A549 (cell line): ENCODE results near the gene TMEM117. TPM values are rescaled to one million over a fixed set of nuclear protein-coding genes. Genes with fewer than 3 reads are reported as not detected.

Experiments
- ATAC-seq, 2 experiments: fragments of 200-7000 bp in 1 of 2; fragments of >200 bp in 1 of 2; cut with Nextera tagmentation in 1 of 2; cut with Tn5 transposase in 1 of 2; 3 replicates each; pipeline versions ENCODE4 v1.8.0 to v1.9.1; 2018 to 2020; ENCODE audit warnings: mild to moderate bottlenecking in 1 of 2, moderate library complexity in 1 of 2
- CTCF ChIA-PET: fragments of 300-600 bp; sonication (Branson Sonifier 250); formaldehyde crosslinking; extraction: SDS; loops from one replicate; lab custom pipeline; 2021; ENCODE audit warnings: antibody characterized with exemption, inconsistent platforms; lab: Yijun Ruan, JAX
- POLR2A ChIA-PET: fragments of 350-600 bp; formaldehyde crosslinking; extraction: SDS; loops from one replicate; lab custom pipeline; 2021; ENCODE audit warnings: antibody characterized with exemption, inconsistent platforms; lab: Yijun Ruan, JAX
- DNase-seq, 2 experiments: peaks; one replicate each; pipeline versions ENCODE4 v3.0.0 to v3.0.0-alpha.2; 2011 to 2016; ENCODE audit warnings: low read depth in 1 of 2, low spot score in 1 of 2
- FAIRE-seq: peaks from 2 replicates; lab custom pipeline; 2011; peaks lifted over from hg19 to GRCh38; lab: Jason Lieb, UNC
- H3K27ac ChIP-seq, 2 experiments: fragments of >200 bp; sonication (Bioruptor Twin); formaldehyde crosslinking; 3 replicates each; pipeline ENCODE4 v1.5.1; 2016 to 2017
- H3K4me1 ChIP-seq: fragments of >200 bp; sonication (Bioruptor Twin); formaldehyde crosslinking; 3 replicates; pipeline ENCODE4 v1.6.1; 2016
- H3K4me2 ChIP-seq: fragments of >200 bp; sonication (Bioruptor Twin); formaldehyde crosslinking; 3 replicates; pipeline ENCODE4 v1.6.1; 2016
- H3K4me3 ChIP-seq: fragments of >200 bp; sonication (Bioruptor Twin); formaldehyde crosslinking; 3 replicates; pipeline ENCODE4 v1.5.1; 2016
- H3K9me3 ChIP-seq: fragments of >200 bp; sonication (Bioruptor Twin); formaldehyde crosslinking; 3 replicates; pipeline ENCODE4 v1.6.1; 2016
- CBX8 ChIP-seq: fragments of 200-600 bp; sonication (generic); IDR thresholded peaks from 2 replicates; pipeline ENCODE4 v1.6.1; 2016
- CEBPB ChIP-seq, 2 experiments: fragments of >200 bp in 1 of 2; sonication (Bioruptor Twin) in 1 of 2; formaldehyde crosslinking in 1 of 2; IDR thresholded peaks; 2 replicates each; pipeline ENCODE4 v1.6.1; 2012 to 2016
- CHD4 ChIP-seq: fragments of 200-600 bp; sonication (generic); IDR thresholded peaks from 2 replicates; pipeline ENCODE4 v1.6.1; 2016; ENCODE audit warnings: antibody characterized with exemption, mild to moderate bottlenecking, borderline replicate concordance
- E2F6 ChIP-seq: IDR thresholded peaks from 2 replicates; pipeline ENCODE4 v1.6.1; 2012; ENCODE audit warnings: low read depth, borderline replicate concordance
- EHMT2 ChIP-seq: fragments of 200-600 bp; sonication (generic); IDR thresholded peaks from 2 replicates; pipeline ENCODE4 v1.6.1; 2016; ENCODE audit warnings: antibody characterized with exemption, low read depth, mild to moderate bottlenecking, moderate library complexity
- ESRRA ChIP-seq: fragments of 150-350 bp; IDR thresholded peaks from 2 replicates; pipeline ENCODE4 v1.6.1; 2014; ENCODE audit warnings: mild to moderate bottlenecking, low read length, borderline replicate concordance
- HOXB13 ChIP-seq: fragments of 250-450 bp; sonication (Bioruptor Pico); IDR thresholded peaks from 2 replicates; pipeline ENCODE4 v1.5.0; 2020; ENCODE audit warnings: low read depth, mild to moderate bottlenecking, moderate library complexity
- JUNB ChIP-seq: fragments of >200 bp; sonication (Bioruptor Twin); formaldehyde crosslinking; IDR thresholded peaks from 2 replicates; pipeline ENCODE4 v1.6.1; 2016
- MAX ChIP-seq: IDR thresholded peaks from 2 replicates; pipeline ENCODE4 v1.6.1; 2012
- NR3C1 ChIP-seq: fragments of >200 bp; sonication (Bioruptor Twin); formaldehyde crosslinking; IDR thresholded peaks from 3 replicates; pipeline ENCODE4 v1.6.1; 2017
- POLR2A ChIP-seq: IDR thresholded peaks from 2 replicates; pipeline ENCODE4 v1.6.1; 2012; ENCODE audit warnings: mild to moderate bottlenecking, low read length
- RARB ChIP-seq: fragments of 250-450 bp; sonication (Bioruptor Pico); IDR thresholded peaks from 2 replicates; pipeline ENCODE4 v1.8.0; 2021; ENCODE audit warnings: mild to moderate bottlenecking, moderate library complexity
- RNF2 ChIP-seq: fragments of 200-600 bp; sonication (generic); IDR thresholded peaks from 2 replicates; pipeline ENCODE4 v1.6.1; 2016; ENCODE audit warnings: low read depth, mild to moderate bottlenecking, antibody characterized with exemption, moderate library complexity, borderline replicate concordance
- SMC3 ChIP-seq: fragments of >200 bp; sonication (Bioruptor Twin); formaldehyde crosslinking; IDR thresholded peaks from 3 replicates; pipeline ENCODE4 v1.6.1; 2018; ENCODE audit warnings: inconsistent platforms
- SREBF2 ChIP-seq: fragments of 450-650 bp; IDR thresholded peaks from 2 replicates; pipeline ENCODE4 v1.6.1; 2014; ENCODE audit warnings: mild to moderate bottlenecking, moderate library complexity
- TFCP2L1 ChIP-seq: fragments of 250-450 bp; sonication (Bioruptor Pico); IDR thresholded peaks from 2 replicates; pipeline ENCODE4 v1.5.0; 2021; ENCODE audit warnings: mild to moderate bottlenecking
- ZC3H11A ChIP-seq: fragments of 450-650 bp; IDR thresholded peaks from 2 replicates; pipeline ENCODE4 v1.6.1; 2014; ENCODE audit warnings: antibody characterized with exemption, mild to moderate bottlenecking
- ZFP36 ChIP-seq: fragments of 450-650 bp; IDR thresholded peaks from 2 replicates; pipeline ENCODE4 v1.6.1; 2014; ENCODE audit warnings: borderline replicate concordance; ENCODE audit not compliant: partially characterized antibody
- ZNF302 ChIP-seq: fragments of 250-450 bp; sonication (Bioruptor Pico); IDR thresholded peaks from 2 replicates; pipeline ENCODE4 v1.9.0; 2021; ENCODE audit warnings: inconsistent platforms, mild to moderate bottlenecking, moderate library complexity
- ZSCAN20 ChIP-seq: fragments of 250-450 bp; sonication (Bioruptor Pico); IDR thresholded peaks from 2 replicates; pipeline ENCODE4 v1.8.0; 2022; ENCODE audit warnings: mild to moderate bottlenecking, moderate library complexity
- WGBS: methylation state at CpG from one replicate; pipeline ENCODE4 v1.1.6; 2017; ENCODE audit errors: missing lambda C conversion rate; 5-methylcytosine and 5-hydroxymethylcytosine counted together
- polyA plus RNA-seq, 4 experiments: library from polyadenylated mRNA; depleted of rRNA in 3 of 4; stranded (reverse); fragments of >200 nt; fragmentation: RNase III in 1 of 4; extraction: RNeasy Plus Mini Kit Qiagen cat#74134 plus additional on column Dnase treatment in 1 of 4; gene quantifications; 2 replicates in 3 of 4; 3 replicates in 1 of 4; pipeline ENCODE4 v1.2.3, GENCODE V29; 2011 to 2017
- TF ChIP-seq, protein P1 (sequence below): fragments of 200-600 bp; sonication (generic); IDR thresholded peaks from 2 replicates; pipeline ENCODE4 v1.6.1; 2016; ENCODE audit warnings: antibody characterized with exemption, mild to moderate bottlenecking, moderate library complexity

The TMEM117 gene
- polyA plus RNA-seq, 2 of the 4 experiments (the other 2 are of a cell fraction), result 2.1 to 4.6 TPM

GRCh38 chr12:44225149-44225510, 389.2 kb downstream of the TMEM117 start:
- CTCF ChIA-PET, result no interaction called here
- Histone ChIP-seq H3K27ac (no peak overlapping the region), H3K9me3 (no peaks in the 10 kb centered on the region), H3K4me3 (no peak overlapping the region), H3K4me2 (no peak overlapping the region), H3K4me1 (no peaks in the 10 kb centered on the region)
- TF ChIP-seq EHMT2, result no peak
- no peak for TF ChIP-seq POLR2A
- no peak for TF ChIP-seq E2F6
- no peak for TF ChIP-seq ZC3H11A
- TF ChIP-seq TFCP2L1, result no peak
- TF ChIP-seq CEBPB (IDR thresholded peaks at IDR 0.05), result no peak
- POLR2A ChIA-PET, result no interaction called here
- FAIRE-seq (no peak), DNase-seq (no peak), ATAC-seq (no peak)
- 20% methylated on average over 2 of the region's 2 CpGs for WGBS

GRCh38 chr12:44227616-44228015, 391.7 kb downstream of the TMEM117 start:
- WGBS, result 8% methylated on average over 2 of the region's 2 CpGs
- no peak overlapping the region for H3K4me3 ChIP-seq
- no peak overlapping the region for H3K4me2 ChIP-seq
- no peaks in the 10 kb centered on the region for H3K4me1 ChIP-seq
- FAIRE-seq, result no peak
- no peak for TF ChIP-seq ZSCAN20 (CRISPR knock-in tag)
- TF ChIP-seq RARB (CRISPR knock-in tag), result no peak
- TF ChIP-seq, protein P1, sequence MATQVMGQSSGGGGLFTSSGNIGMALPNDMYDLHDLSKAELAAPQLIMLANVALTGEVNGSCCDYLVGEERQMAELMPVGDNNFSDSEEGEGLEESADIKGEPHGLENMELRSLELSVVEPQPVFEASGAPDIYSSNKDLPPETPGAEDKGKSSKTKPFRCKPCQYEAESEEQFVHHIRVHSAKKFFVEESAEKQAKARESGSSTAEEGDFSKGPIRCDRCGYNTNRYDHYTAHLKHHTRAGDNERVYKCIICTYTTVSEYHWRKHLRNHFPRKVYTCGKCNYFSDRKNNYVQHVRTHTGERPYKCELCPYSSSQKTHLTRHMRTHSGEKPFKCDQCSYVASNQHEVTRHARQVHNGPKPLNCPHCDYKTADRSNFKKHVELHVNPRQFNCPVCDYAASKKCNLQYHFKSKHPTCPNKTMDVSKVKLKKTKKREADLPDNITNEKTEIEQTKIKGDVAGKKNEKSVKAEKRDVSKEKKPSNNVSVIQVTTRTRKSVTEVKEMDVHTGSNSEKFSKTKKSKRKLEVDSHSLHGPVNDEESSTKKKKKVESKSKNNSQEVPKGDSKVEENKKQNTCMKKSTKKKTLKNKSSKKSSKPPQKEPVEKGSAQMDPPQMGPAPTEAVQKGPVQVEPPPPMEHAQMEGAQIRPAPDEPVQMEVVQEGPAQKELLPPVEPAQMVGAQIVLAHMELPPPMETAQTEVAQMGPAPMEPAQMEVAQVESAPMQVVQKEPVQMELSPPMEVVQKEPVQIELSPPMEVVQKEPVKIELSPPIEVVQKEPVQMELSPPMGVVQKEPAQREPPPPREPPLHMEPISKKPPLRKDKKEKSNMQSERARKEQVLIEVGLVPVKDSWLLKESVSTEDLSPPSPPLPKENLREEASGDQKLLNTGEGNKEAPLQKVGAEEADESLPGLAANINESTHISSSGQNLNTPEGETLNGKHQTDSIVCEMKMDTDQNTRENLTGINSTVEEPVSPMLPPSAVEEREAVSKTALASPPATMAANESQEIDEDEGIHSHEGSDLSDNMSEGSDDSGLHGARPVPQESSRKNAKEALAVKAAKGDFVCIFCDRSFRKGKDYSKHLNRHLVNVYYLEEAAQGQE, result no peak
- no peak for DNase-seq
- H3K27ac ChIP-seq, result no peak overlapping the region
- POLR2A ChIA-PET, result no interaction called here
- CTCF ChIA-PET, result no interaction called here
- no peak for ATAC-seq
- no peaks in the 10 kb centered on the region for H3K9me3 ChIP-seq

DNA sequence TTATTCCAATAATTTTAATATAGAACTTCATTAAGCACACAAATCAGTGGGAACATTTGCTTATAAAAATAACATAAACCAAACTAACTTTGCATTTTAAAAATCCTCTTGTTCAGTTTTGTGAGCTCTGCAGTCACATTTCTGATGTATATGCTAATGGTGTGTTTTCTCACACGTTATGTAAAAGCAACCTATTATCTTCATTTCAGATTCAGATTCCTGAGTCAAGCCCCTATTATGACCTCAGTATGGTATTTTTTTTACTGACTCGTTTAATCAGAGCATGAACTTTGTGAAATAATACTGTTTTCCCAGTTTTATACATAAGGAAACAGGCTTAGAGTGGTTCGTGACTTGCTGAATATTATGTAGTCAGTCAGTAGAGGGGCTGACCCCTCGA, 394.0 kb downstream of the TMEM117 start:
- Histone ChIP-seq H3K4me1 (no peaks in the 10 kb centered on the region), H3K9me3 (no peaks in the 10 kb centered on the region), H3K27ac (no peak overlapping the region), H3K4me2 (no peak overlapping the region), H3K4me3 (no peak overlapping the region)
- ATAC-seq (no peak), DNase-seq (no peak), FAIRE-seq (no peak)
- whole genome bisulfite sequencing, result 13% methylated on average over 4 of the region's 4 CpGs
- TF ChIP-seq SMC3, result no peak
- TF ChIP-seq CHD4, result no peak
- TF ChIP-seq ZFP36, result no peak
- TF ChIP-seq ZNF302, result no peak
- no peak for TF ChIP-seq HOXB13 (CRISPR knock-in tag)
- no peak for TF ChIP-seq NR3C1
- TF ChIP-seq POLR2A, result no peak
- TF ChIP-seq JUNB, result no peak
- no peak for TF ChIP-seq RNF2
- no peak for TF ChIP-seq CBX8
- TF ChIP-seq SREBF2, result no peak
- TF ChIP-seq ESRRA, result no peak
- TF ChIP-seq MAX, result no peak
- ChIA-PET POLR2A (no interaction called here), CTCF (interaction anchor here (0.9 kb wide), 1 partner anchor 9 kb away, joined by 3 read pairs; no protein-coding TSS in a partner anchor)
